Limb (tissue), 2 donors: ENCODE results near the gene SPTB.
"Not testable (repeated sequence)": the region's sequence is repeated elsewhere in the genome, so short reads cannot be mapped to it uniquely, and the experiment has no call there.

ENCODE experiments used
- DNase-seq, 2 donors: peaks; one replicate each; pipeline ENCODE4 v3.0.0-alpha.2; 2016; ENCODE audit errors: extremely low spot score in 2 of 2

SPTB gene

GRCh38 chr14:64821651-64822050 is 58.1 kb downstream of the SPTB start:
- DNase-seq, result no peak

- DNase-seq, result no peak
Measured at GRCh38 chr14:64818151-64818550, 61.6 kb downstream of the SPTB start.

- DNase-seq, result no peak
Measured at GRCh38 chr14:64817631-64818030, 62.1 kb downstream of the SPTB start.

- no peak for DNase-seq
Measured at GRCh38 chr14:64816221-64816783, 63.4 kb downstream of the SPTB start.

GRCh38 chr14:64815257-64815656 is 64.5 kb downstream of the SPTB start:
- no peak for DNase-seq

- DNase-seq, result no peak
Measured at GRCh38 chr14:64812412-64812811, 67.3 kb downstream of the SPTB start.

GRCh38 chr14:64811676-64812075 is 68.0 kb downstream of the SPTB start:
- DNase-seq, result no peak

GRCh38 chr14:64808449-64808848 is 71.3 kb downstream of the SPTB start:
- no peak for DNase-seq

GRCh38 chr14:64807551-64807950 is 72.2 kb downstream of the SPTB start:
- no peak for DNase-seq

- DNase-seq, result no peak
Measured at GRCh38 chr14:64806862-64807495, 72.7 kb downstream of the SPTB start.

- DNase-seq, result no peak
Measured at GRCh38 chr14:64806202-64806861, 73.4 kb downstream of the SPTB start.

- DNase-seq, result not testable (repeated sequence)
Measured at GRCh38 chr14:64805646-64806045, 74.1 kb downstream of the SPTB start.

GRCh38 chr14:64804754-64805260 is 74.9 kb downstream of the SPTB start:
- DNase-seq, result no peak

GRCh38 chr14:64801800-64802199 is 77.9 kb downstream of the SPTB start:
- no peak for DNase-seq

GRCh38 chr14:64801046-64801445 is 78.7 kb downstream of the SPTB start:
- no peak for DNase-seq

GRCh38 chr14:64800000-64800399 is 79.7 kb downstream of the SPTB start:
- DNase-seq, result no peak

- no peak for DNase-seq
Measured at GRCh38 chr14:64799555-64799954, 80.2 kb downstream of the SPTB start.

GRCh38 chr14:64796369-64796768 is 83.3 kb downstream of the SPTB start:
- DNase-seq, result no peak

- no peak for DNase-seq
Measured at GRCh38 chr14:64795921-64796320, 83.8 kb downstream of the SPTB start.

GRCh38 chr14:64795211-64795610 is 84.5 kb downstream of the SPTB start:
- DNase-seq, result no peak

- no peak for DNase-seq
Measured at GRCh38 chr14:64792871-64793560, 86.7 kb downstream of the SPTB start.

- no peak for DNase-seq
Measured at GRCh38 chr14:64792231-64792630, 87.5 kb downstream of the SPTB start.
